Tibial nerve (tissue), 4 donors: ENCODE results near the gene EIF1AD.

Source experiments
- CTCF ChIP-seq, 5 experiments: fragments of 200-600 bp in 3 of 5; fragments of 450-650 bp in 2 of 5; sonication (generic) in 3 of 5; IDR thresholded peaks; one replicate each; pipeline ENCODE4 v1.5.1; 2016 to 2019; ENCODE audit warnings: antibody characterized with exemption in 5 of 5, mild to moderate bottlenecking in 3 of 5, moderate library complexity in 2 of 5
- EP300 ChIP-seq, 2 donors: sonication (generic); formaldehyde crosslinking; IDR thresholded peaks; one replicate each; pipeline ENCODE4 v1.6.1; 2017; ENCODE audit warnings: antibody characterized with exemption in 2 of 2, mild to moderate bottlenecking in 1 of 2
- POLR2A ChIP-seq, 2 donors: fragments of 450-650 bp; IDR thresholded peaks; one replicate each; pipeline ENCODE4 v1.6.1; 2017; ENCODE audit warnings: antibody characterized with exemption in 2 of 2, mild to moderate bottlenecking in 2 of 2, moderate library complexity in 2 of 2

- TF ChIP-seq CTCF (IDR thresholded peaks at IDR 0.05), result no peak
- no peak for TF ChIP-seq POLR2A (IDR thresholded peaks at IDR 0.05)
- TF ChIP-seq EP300 (IDR thresholded peaks at IDR 0.05), result no peak
These were observed 9.9 kb downstream of the EIF1AD start for GRCh38 chr11:65992056-65992455.
